Trophoblast cell (in vitro differentiated cells and primary cell): Measurements from ENCODE around the gene TRIM69.

Experiments used
- DNase-seq, 2 donors: peaks; one replicate each; pipeline ENCODE4 v3.0.0-alpha.2; 2016
- H2AFZ ChIP-seq: 2 replicates; pipeline ENCODE4 v1.6.1; 2013; ENCODE audit warnings: low read length, moderate library complexity, mild to moderate bottlenecking; ENCODE audit not compliant: insufficient read depth, poor library complexity
- H2AK5ac ChIP-seq: 2 replicates; pipeline ENCODE4 v1.6.1; 2013; ENCODE audit warnings: mild to moderate bottlenecking, low read length
- H2BK120ac ChIP-seq: 2 replicates; pipeline ENCODE4 v1.6.1; 2013; ENCODE audit warnings: low read length, mild to moderate bottlenecking, moderate library complexity; ENCODE audit not compliant: insufficient read depth, poor library complexity
- H2BK12ac ChIP-seq: 2 replicates; pipeline ENCODE4 v1.6.1; 2013; ENCODE audit warnings: mild to moderate bottlenecking, low read length, moderate library complexity
- H2BK5ac ChIP-seq: 2 replicates; pipeline ENCODE4 v1.6.1; 2013; ENCODE audit warnings: low read length, low read depth, moderate library complexity, mild to moderate bottlenecking; ENCODE audit not compliant: poor library complexity
- H3K14ac ChIP-seq: 2 replicates; pipeline ENCODE4 v1.6.1; 2013; ENCODE audit warnings: mild to moderate bottlenecking, low read length
- H3K18ac ChIP-seq: 2 replicates; pipeline ENCODE4 v1.6.1; 2013; ENCODE audit warnings: mild to moderate bottlenecking, low read length
- H3K23ac ChIP-seq: 2 replicates; pipeline ENCODE4 v1.6.1; 2013; ENCODE audit warnings: low read length
- H3K27ac ChIP-seq: 2 replicates; pipeline ENCODE4 v1.5.1; 2013; ENCODE audit warnings: low read depth, mild to moderate bottlenecking, inconsistent platforms, low read length, moderate library complexity
- H3K27me3 ChIP-seq: 2 replicates; pipeline ENCODE4 v1.6.1; 2013; ENCODE audit warnings: inconsistent platforms, mild to moderate bottlenecking, low read length, moderate library complexity; ENCODE audit not compliant: insufficient read depth
- H3K36me3 ChIP-seq, 2 experiments: 1 replicate in 1 of 2; 2 replicates in 1 of 2; pipeline ENCODE4 v1.6.1; 2013; ENCODE audit warnings: low read length in 2 of 2, mild to moderate bottlenecking in 2 of 2, moderate library complexity in 1 of 2; ENCODE audit not compliant: insufficient read depth in 2 of 2, control insufficient read depth in 1 of 2
- H3K4ac ChIP-seq: 2 replicates; pipeline ENCODE4 v1.6.1; 2013; ENCODE audit warnings: low read depth, mild to moderate bottlenecking, low read length, moderate library complexity
- H3K4me1 ChIP-seq, 2 experiments: 1 replicate in 1 of 2; 2 replicates in 1 of 2; pipeline ENCODE4 v1.6.1; 2013; ENCODE audit warnings: low read length in 2 of 2, mild to moderate bottlenecking in 2 of 2, moderate library complexity in 1 of 2; ENCODE audit not compliant: insufficient read depth in 2 of 2, control insufficient read depth in 1 of 2
- H3K4me2 ChIP-seq: 2 replicates; pipeline ENCODE4 v1.6.1; 2013; ENCODE audit warnings: inconsistent platforms, mild to moderate bottlenecking, low read length, moderate library complexity
- H3K4me3 ChIP-seq: 2 replicates; pipeline ENCODE4 v1.5.1; 2013; ENCODE audit warnings: mild to moderate bottlenecking, low read depth, low read length, inconsistent platforms
- H3K79me1 ChIP-seq: one replicate; pipeline ENCODE4 v1.6.1; 2013; ENCODE audit warnings: low read length
- H3K79me2 ChIP-seq: 2 replicates; pipeline ENCODE4 v1.6.1; 2013; ENCODE audit warnings: low read length, mild to moderate bottlenecking; ENCODE audit not compliant: control insufficient read depth, insufficient read depth, poor library complexity
- H3K9ac ChIP-seq: 2 replicates; pipeline ENCODE4 v1.6.1; 2013; ENCODE audit warnings: mild to moderate bottlenecking, low read length
- H3K9me3 ChIP-seq: 2 replicates; pipeline ENCODE4 v1.6.1; 2013; ENCODE audit warnings: low read depth, mild to moderate bottlenecking, control low read depth, inconsistent platforms, low read length; ENCODE audit not compliant: insufficient read depth
- H4K12ac ChIP-seq: 2 replicates; pipeline ENCODE4 v1.6.1; 2013; ENCODE audit warnings: low read depth, mild to moderate bottlenecking, low read length, moderate library complexity
- H4K8ac ChIP-seq: 2 replicates; pipeline ENCODE4 v1.6.1; 2013; ENCODE audit warnings: low read depth, mild to moderate bottlenecking, low read length, moderate library complexity
- H4K91ac ChIP-seq: one replicate; pipeline ENCODE4 v1.6.1; 2013; ENCODE audit warnings: low read depth, mild to moderate bottlenecking, low read length, moderate library complexity
- WGBS: extraction: QIAGEN DNeasy Blood & Tissue Kit; methylation state at CpG from one replicate; pipeline ENCODE4 v1.1.7; 2013; ENCODE audit warnings: missing lambda C conversion rate; ENCODE audit not compliant: insufficient read length, insufficient coverage; ENCODE audit errors: extremely low coverage; 5-methylcytosine and 5-hydroxymethylcytosine counted together

Gene TRIM69

DNA sequence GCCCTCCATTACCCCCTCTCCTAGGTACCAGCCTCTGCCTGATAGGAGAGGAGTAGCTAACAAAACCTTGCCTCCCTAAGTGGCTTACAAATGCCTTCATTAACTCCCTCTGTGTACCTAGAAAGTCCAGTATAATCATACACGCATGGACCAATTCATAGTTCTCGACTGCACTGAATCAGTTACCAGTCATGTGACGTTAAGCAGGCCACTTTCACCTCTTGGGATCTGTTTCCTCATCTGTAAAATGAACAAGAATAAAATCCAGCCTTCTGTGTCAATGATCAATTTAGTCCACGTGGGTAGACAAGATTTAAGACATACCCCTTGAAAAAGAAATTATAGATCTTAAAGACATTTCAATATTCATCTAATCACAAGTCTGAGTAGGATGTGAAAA, 72.2 kb downstream of the TRIM69 start:
- H4K91ac ChIP-seq, result no peak overlapping the region
- no peaks in the 10 kb centered on the region for H3K27me3 ChIP-seq
- no peaks in the 10 kb centered on the region for H3K79me1 ChIP-seq
- H3K14ac ChIP-seq, result no peak overlapping the region
- no CpG with 5 or more reads among the region's 4 CpGs for WGBS
- H2BK5ac ChIP-seq, result no peak overlapping the region
- H4K8ac ChIP-seq, result no peak overlapping the region
- DNase-seq, result no peak
- H3K9ac ChIP-seq, result no peak overlapping the region
- H2AK5ac ChIP-seq, result no peak overlapping the region
- H3K79me2 ChIP-seq, result no peaks in the 10 kb centered on the region
- H3K4me2 ChIP-seq, result no peak overlapping the region
- no peaks in the 10 kb centered on the region for H3K36me3 ChIP-seq
- no peak overlapping the region for H3K4ac ChIP-seq
- H2BK12ac ChIP-seq, result no peak overlapping the region
- no peak overlapping the region for H2BK120ac ChIP-seq
- H3K27ac ChIP-seq, result no peak overlapping the region
- H2AFZ ChIP-seq, result no peak overlapping the region
- H3K4me3 ChIP-seq, result no peak overlapping the region
- H3K23ac ChIP-seq, result no peak overlapping the region
- no peaks in the 10 kb centered on the region for H3K4me1 ChIP-seq
- no peak overlapping the region for H4K12ac ChIP-seq
- no peaks in the 10 kb centered on the region for H3K9me3 ChIP-seq
- H3K18ac ChIP-seq, result no peak overlapping the region

DNA sequence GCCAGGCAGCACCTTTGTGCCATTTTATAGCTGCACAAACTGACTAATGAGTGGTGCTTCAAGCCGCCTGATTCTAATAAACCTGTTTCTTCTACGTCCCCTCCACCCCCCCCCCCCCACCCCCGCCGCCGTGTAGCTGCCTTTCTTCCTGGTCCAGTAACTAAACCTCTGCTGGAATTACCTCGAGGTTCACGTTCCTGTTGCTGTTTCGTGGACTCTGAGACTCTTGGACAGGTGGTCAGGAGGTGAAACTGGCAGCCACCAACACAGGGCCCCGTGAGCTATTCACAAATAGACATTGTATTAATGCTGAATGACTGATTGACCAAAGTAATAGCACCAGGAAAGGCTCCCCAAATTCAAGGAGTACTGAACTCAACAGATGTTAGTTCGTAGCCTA, 73.9 kb downstream of the TRIM69 start:
- Histone ChIP-seq H3K18ac (no peak overlapping the region), H3K4me2 (no peak overlapping the region), H3K4me1 (no peaks in the 10 kb centered on the region), H3K27me3 (no peaks in the 10 kb centered on the region), H3K79me1 (no peaks in the 10 kb centered on the region), H3K14ac (no peak overlapping the region), H4K91ac (no peak overlapping the region), H3K23ac (no peak overlapping the region), H3K27ac (no peak overlapping the region), H4K12ac (no peak overlapping the region), H3K4me3 (no peak overlapping the region), H2BK5ac (no peak overlapping the region), H4K8ac (no peak overlapping the region), H2BK120ac (no peak overlapping the region), H3K79me2 (no peaks in the 10 kb centered on the region), H2BK12ac (no peak overlapping the region), H3K36me3 (no peaks in the 10 kb centered on the region), H3K9ac (no peak overlapping the region), H2AFZ (no peak overlapping the region), H2AK5ac (no peak overlapping the region), H3K4ac (no peak overlapping the region), H3K9me3 (no peaks in the 10 kb centered on the region)
- no CpG with 5 or more reads among the region's 10 CpGs for WGBS
- no peak for DNase-seq

DNA sequence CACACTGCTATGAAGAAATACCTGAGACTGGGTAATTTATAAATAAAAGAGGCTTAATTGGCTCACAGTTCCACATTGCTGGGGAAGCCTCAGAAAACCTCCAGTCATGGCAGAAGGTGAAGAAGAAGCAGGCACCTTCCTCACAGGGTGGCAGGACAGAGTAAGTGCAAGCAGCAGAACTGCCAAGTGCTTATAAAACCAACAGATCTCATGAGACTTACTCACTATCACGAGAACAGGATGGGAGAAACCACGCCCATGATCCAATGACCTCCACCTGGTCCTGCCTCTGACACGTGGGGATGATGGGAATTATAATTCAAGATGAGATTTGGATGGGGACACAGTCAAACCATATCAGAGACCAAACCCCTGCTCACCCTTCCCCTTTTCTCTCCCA, 75.0 kb downstream of the TRIM69 start:
- Histone ChIP-seq H3K18ac (no peak overlapping the region), H2AK5ac (no peak overlapping the region), H3K4me3 (no peak overlapping the region), H3K27me3 (no peaks in the 10 kb centered on the region), H2BK5ac (no peak overlapping the region), H3K79me2 (no peaks in the 10 kb centered on the region), H4K91ac (no peak overlapping the region), H2BK120ac (no peak overlapping the region), H3K14ac (no peak overlapping the region), H3K23ac (no peak overlapping the region), H4K8ac (no peak overlapping the region), H3K4ac (no peak overlapping the region), H2AFZ (no peak overlapping the region), H3K4me2 (no peak overlapping the region), H3K27ac (no peak overlapping the region), H3K36me3 (no peaks in the 10 kb centered on the region), H2BK12ac (no peak overlapping the region), H4K12ac (no peak overlapping the region), H3K79me1 (no peaks in the 10 kb centered on the region), H3K9me3 (peaks cover 4% of the 10 kb centered on the region), H3K9ac (no peak overlapping the region), H3K4me1 (no peaks in the 10 kb centered on the region)
- no peak for DNase-seq
- WGBS, result no CpG with 5 or more reads among the region's 3 CpGs

DNA sequence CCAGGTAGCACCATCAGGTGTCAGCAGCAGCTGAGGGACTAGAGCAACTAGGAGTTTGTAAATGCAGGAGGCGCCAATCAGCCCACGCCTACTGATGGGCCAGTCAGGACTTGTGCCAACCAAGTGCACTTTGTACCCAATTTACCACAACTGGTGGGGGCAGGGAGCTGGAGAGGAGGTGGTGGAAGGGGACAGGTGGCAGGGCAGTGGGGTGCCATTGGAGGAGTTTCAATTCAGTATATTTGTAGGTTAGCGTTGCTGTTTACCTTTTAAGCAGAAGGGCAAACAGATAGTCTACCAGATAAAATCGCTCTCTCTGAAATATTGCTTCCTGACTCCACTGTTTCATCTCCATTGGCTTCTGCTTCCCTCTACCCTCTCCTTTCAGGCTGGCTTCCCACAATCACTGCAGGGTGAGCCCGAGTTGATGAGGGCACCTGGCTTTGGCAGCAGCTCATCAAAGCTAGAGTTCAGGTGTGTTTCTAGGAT, 75.7 kb downstream of the TRIM69 start:
- no peaks in the 10 kb centered on the region for H3K27me3 ChIP-seq
- H3K9ac ChIP-seq, result no peak overlapping the region
- peaks cover 4% of the 10 kb centered on the region for H3K9me3 ChIP-seq
- no peak overlapping the region for H4K8ac ChIP-seq
- no peak overlapping the region for H3K14ac ChIP-seq
- no peak overlapping the region for H3K18ac ChIP-seq
- H3K27ac ChIP-seq, result no peak overlapping the region
- no peak overlapping the region for H2AK5ac ChIP-seq
- no peak overlapping the region for H2BK120ac ChIP-seq
- no peak overlapping the region for H3K4me3 ChIP-seq
- no peaks in the 10 kb centered on the region for H3K36me3 ChIP-seq
- WGBS, result no CpG with 5 or more reads among the region's 5 CpGs
- H3K79me2 ChIP-seq, result no peaks in the 10 kb centered on the region
- H3K4me2 ChIP-seq, result no peak overlapping the region
- H2BK5ac ChIP-seq, result no peak overlapping the region
- H4K12ac ChIP-seq, result no peak overlapping the region
- no peak overlapping the region for H3K4ac ChIP-seq
- DNase-seq, result no peak
- no peak overlapping the region for H2BK12ac ChIP-seq
- no peaks in the 10 kb centered on the region for H3K79me1 ChIP-seq
- H2AFZ ChIP-seq, result no peak overlapping the region
- H3K4me1 ChIP-seq, result no peaks in the 10 kb centered on the region
- no peak overlapping the region for H3K23ac ChIP-seq
- no peak overlapping the region for H4K91ac ChIP-seq
